Measurements from ENCODE around the gene CHCHD10. TPM values are rescaled to one million over a fixed set of nuclear protein-coding genes. Genes with fewer than 3 reads are reported as not detected.
A peak's percentile ranks its signal among the peaks of the same experiment; 100 is the strongest.

CHCHD10 gene
- total RNA-seq, 1 experiment from 2014 or later = 17.3 TPM

DNA sequence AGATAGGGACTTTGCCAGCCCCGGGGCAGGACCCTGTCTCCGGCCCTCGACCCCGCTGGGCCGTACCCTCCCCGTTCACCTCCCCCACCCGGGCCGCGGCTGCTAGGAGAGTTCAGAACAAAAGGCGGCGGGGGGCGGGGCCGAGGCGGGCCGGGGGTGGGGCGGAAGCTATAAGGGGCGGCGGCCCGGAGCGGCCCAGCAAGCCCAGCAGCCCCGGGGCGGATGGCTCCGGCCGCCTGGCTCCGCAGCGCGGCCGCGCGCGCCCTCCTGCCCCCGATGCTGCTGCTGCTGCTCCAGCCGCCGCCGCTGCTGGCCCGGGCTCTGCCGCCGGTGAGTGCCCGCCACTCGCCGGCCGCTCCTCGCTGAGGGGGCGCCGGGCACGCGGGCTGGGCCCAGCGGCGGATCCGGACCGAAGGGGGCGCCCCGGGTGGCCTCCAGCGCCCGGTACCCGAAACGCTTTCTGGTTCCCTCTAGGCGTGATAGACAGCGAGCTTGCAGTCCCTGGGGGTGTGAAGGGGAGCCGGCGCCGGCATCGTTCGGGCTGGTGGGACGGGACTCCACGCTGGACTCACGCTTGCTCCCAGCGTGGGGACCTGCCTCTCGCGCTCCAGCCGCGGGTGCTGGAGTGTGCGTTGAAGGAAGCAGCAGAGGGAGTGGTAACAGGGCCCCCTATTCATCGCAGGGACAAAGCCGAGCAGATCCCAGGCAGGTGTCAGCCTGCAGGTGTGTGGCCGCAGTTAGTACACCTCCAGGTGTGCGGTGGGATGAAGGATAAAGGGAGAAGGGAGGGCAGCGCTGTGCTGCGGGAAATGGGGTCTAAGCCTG lies 5.1 kb upstream of the CHCHD10 start, which contains the start of gene MMP11:
MMP11 (plus strand) TSS at position 201 of the 825 bp plus-strand sequence; CDS start at position 223, 22 bp downstream.
- DNase-seq (ENCODE audit: low spot score) = no peak

- no peak for DNase-seq (ENCODE audit: low spot score)
These were observed 4.5 kb upstream of the CHCHD10 start for GRCh38 chr22:23772315-23772648.

DNA sequence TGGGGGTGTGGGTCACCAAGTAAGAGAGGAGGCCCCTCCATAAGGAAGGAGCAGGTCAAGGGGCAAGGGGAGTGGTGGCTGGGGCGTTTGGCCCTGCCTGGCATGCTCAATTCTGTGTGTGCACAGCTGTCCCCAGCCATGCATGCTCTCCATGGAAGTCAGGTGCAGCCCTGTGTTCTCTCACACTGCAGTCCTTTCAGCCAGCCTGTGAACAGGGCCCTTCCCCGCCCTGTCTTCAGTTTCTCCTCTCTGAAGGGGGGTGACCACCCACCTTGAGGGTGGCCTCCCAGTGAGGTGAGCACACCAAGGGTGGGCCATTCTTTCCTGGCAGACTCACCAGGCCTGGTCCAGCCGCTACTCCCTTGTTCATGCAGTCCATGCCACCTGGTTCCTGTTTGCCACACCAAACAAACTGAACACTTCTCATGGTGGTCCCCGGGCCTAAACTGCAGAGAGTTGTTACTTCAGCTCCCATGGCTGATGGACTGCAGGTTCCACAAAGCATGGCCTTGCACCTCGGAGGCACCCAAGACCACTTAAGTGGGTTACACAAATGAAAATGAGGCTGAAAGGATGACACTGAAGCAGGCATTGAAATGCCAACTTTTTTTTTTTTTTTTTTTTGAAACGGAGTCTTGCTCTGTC lies 1.7 kb upstream of the CHCHD10 start:
- DNase-seq (ENCODE audit: low spot score) = no peak

- DNase-seq (ENCODE audit: low spot score) = no peak
These were observed 484 bp downstream of the CHCHD10 start for GRCh38 chr22:23767303-23767672.

- no peak for DNase-seq (ENCODE audit: low spot score)
These were observed 2.6 kb downstream of the CHCHD10 start for GRCh38 chr22:23764899-23765881.

DNA sequence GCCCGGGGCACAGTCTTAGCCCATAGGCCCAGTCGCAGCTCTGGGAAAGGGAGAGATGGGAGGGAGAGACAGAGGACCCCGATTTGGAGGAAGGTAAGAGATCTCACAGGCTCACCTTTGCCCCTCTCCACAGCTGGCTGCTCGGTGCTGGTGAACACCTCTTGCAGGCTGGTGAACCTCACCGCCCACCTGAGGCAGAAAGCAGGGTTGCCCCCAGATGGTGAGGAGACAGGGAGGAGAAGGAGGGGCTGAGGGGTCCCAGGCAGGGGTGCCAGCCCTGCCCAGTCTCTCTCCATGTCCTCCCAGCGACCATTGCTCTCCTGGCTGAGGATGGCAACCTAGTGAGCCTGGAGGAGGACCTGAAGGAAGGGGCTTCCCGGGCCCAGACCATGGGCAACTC lies 3.8 kb downstream of the CHCHD10 start:
- DNase-seq (ENCODE audit: low spot score) = no peak

DNA sequence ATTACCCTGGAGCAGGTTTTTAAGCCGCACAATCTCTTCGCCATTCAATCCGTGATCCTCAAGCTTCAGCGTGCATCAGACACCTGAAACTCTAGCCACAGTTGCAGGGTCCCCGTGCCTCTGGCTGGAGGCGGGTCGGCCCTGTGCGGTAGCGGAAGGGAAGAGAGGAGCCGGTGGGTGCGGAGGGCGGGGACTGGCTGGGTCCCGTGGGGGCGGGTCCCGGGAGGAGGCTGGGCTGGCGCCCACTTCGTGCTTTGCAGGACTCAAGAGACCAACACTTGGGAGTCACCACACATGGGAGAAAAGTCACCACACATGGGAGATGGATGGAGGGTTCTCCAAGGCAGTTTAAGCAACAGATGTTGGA lies 4.2 kb downstream of the CHCHD10 start:
- no peak for DNase-seq (ENCODE audit: low spot score)

DNA sequence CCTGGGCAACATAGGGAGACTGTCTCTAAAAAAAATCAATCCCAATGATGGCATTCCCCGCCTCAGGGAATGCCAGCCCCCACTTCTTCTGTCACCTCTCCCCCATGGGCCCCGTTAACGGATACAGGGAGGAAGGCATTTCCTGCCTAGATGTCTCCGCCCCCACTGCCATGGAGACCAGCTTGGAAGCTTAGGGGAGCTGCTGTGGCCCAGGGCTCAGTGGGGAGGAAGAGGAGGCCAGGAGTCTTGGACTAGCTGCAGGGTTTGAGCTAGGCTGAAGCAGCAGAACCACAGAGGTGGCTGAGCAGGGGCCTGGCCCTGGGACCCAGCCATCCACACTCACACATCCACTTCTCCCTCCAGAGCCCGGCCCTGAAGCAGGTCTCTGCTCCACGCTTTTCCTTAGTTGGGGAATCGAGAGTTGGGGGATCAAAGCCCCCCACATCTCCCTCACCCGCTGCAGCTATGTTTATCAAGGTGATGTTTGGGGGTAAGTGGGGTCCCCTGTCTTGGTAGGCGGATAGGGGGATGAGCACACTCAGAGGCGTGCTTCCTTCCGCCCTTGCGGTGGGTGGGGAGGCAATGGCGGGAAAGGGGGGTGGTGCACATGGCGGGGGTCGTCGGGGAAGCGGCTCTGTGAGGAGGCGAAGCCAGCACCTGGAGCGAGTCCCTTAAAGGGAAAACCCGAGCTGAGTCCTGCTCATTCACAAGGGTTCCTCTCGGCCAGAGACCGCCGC lies 4.8 kb downstream of the CHCHD10 start, which contains the start of gene C22orf15:
C22orf15 (plus strand) TSS at position 149 of the 737 bp plus-strand sequence; CDS start at position 466, 317 bp downstream.
- peak; percentile 46 for DNase-seq (ENCODE audit: low spot score)

DNA sequence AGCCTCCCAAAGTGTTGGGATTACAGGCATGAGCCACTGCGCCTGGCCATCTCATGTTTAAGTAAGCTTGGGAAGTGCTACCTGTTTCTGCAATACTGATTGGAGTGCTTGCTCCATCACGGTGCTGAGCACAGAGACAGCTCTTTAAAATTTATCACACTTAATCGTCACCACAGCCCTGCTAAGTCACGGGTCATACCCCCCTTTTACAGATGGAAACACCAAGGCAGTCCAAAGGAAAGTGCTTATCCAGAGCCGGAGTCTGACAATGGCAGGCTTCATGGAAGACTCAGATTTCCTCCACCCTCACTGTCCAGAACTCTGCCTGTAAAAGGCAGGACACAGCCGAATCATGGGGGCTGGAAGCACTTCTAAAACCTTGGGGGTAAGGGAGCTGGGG lies 7.7 kb downstream of the CHCHD10 start:
- no peak for DNase-seq (ENCODE audit: low spot score)

DNA sequence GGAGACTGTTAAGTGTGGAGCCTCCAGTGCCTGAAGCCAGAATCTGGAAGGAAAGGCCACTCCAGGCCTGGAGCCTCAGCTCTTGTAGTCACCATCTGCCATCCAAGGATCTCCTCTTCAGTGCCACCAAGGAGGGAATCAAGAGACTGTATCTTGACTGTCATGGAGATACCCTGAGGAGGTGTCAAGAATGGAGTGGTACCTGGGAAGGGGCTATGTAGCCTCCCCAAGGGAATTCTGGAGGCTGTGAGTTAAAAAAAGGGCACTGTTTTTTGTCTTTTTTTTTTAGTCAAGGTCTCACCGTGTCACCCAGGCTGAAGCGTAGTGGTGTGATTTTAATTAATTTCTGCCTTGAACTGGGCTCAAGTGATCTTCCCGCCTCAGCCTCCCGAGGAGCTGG lies 8.2 kb downstream of the CHCHD10 start:
- DNase-seq (ENCODE audit: low spot score) = no peak

DNA sequence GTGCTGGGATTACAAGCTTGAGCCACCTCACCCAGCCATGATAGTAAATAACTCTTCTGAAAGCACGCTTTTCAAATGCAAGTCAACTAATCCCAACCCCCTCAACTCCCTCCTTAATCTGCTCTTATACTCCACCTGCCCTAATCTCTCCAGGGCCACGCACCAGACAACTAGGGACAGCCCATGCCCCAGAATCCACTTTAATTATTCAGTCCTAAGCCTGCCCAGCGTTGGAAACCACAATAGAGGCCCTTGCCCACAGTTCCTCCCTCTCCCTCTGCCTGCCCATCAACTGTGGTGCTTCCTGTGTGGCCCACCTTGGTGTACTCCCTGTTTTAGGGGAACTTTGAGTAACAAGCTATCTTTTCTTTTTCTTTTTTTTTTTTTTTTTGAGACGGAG lies 10.9 kb downstream of the CHCHD10 start:
- DNase-seq (ENCODE audit: low spot score) = no peak

- no peak for DNase-seq (ENCODE audit: low spot score)
These were observed 12.1 kb downstream of the CHCHD10 start for GRCh38 chr22:23755711-23756110.

DNA sequence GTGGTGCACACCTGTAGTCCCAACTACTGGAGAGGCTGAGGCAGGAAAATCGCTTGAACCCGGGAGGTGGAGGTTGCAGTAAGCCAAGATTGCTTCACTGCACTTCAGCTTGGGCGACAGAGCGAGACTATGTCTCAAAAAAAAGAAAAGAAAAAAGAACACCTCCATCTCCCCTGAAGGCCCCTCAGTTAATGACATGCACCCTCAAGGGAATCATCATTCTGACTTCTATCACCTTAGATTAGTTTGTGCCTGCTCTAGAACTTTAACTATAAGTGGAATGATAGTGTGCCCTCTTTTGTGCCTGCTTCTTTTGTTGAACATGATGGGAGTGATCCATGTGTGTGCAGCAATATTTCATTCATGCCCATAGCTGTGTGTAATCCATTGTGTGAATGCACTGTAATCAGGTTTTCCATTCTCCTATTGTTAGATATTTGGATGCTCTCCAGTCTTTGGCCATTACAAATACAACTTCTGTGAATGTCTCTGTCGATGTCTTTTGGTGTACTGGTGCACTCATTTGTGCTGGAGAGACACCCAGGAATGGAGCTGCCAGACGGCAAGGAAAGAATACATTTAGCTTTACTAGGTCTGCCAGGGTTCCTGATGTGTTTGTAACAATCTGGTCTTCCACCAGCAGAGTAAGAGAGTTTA lies 12.7 kb downstream of the CHCHD10 start:
- no peak for DNase-seq (ENCODE audit: low spot score)

DNA sequence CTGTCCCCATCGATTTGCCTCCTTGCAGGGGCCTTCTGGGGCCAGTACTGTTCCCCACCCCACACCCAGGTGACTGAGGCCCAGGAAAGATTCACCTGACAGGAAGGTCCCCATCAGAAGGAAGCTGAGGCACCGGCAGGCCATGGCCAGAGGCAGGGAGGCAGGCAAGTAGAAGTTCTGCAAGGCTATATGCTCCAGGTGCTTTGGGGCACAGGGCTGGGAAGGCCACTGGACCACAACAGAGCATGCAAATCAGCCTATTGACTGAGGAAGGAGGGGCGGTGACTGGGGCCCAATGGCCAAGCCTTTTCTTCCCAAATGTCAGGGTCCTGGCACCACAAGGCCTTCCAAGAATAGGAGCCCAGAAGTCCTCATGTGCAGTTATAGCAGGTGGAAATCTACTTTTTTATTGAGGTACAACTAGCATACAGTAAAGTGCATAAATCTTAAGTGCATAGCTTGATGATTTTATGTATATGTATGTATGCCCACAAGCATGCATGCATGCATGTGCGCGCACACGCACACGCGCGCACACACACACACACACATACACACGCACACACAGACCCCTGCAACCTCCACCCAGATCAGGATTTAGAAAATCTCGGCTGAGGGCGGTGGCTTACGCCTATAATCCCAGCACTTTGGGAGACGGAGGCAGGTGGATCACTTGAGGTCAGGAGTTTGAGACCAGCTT lies 13.4 kb downstream of the CHCHD10 start, which contains the start of gene VPREB3:
VPREB3 (minus strand) TSS at position 206 of the 700 bp plus-strand sequence; CDS start at position 144, 62 bp downstream.
- DNase-seq (ENCODE audit: low spot score) = no peak

DNA sequence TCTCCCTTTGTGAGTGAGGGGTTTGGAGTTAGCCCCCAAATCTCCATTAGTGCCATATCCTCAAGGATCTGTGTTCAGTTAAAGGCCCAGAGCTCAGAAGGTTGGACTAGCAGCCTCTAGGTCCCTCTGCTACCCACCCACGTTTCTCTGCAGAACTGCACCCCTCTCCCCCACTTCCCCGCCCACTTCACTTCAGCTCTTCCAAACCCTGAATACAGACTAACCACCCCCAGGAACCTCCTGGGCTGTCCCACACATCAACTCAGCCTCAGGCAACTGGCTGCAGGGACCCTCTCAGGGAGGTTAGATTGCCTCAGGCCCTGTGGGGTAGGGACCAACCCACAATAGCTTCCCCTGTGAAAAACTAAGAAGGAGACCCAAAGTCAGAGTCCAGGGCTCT lies 14.4 kb downstream of the CHCHD10 start:
- no peak for DNase-seq (ENCODE audit: low spot score)

GRCh38 chr22:23752750-23753149 lies 15.0 kb downstream of the CHCHD10 start:
- DNase-seq (ENCODE audit: low spot score) = no peak

- no peak for DNase-seq (ENCODE audit: low spot score)
These were observed 15.6 kb downstream of the CHCHD10 start for GRCh38 chr22:23752090-23752691.

DNA sequence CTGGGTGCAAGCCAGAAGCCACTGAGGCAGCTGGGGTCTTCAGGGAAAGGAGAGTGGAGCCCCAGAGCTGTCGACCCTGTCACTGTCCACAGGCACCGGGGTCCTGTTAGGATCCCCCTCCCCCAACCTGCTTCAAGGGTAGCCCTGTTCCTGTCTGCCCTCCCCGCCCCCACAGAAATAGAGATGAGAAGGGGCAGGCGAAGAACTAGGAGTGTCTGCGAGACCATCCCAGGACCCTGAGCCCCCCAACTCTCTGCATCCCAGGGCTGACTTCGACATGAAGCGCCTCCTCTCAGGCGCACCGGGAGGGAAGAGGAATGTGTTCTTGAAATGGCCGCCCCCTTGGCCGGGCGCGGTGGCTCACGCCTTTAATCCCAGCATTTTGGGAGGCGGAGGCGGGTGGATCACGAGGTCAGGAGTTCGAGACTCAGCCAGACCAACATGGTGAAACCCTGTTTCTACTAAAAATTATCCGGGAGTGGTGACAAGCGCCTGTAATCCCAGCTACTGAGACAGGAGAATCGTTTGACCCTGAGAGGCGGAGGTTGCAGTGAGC lies 16.3 kb downstream of the CHCHD10 start:
- DNase-seq (ENCODE audit: low spot score) = no peak

- DNase-seq (ENCODE audit: low spot score) = peak; percentile 32
These were observed 16.9 kb downstream of the CHCHD10 start, which contains the start of gene ZNF70 for GRCh38 chr22:23750714-23751440. Gene ZNF70, minus strand, starts transcription at chr22:23751112. Its CDS starts 5,972 bp downstream, at chr22:23745140.
